Panc1 (cell line): ENCODE data around the gene ST7L.

Source experiments
- CTCF ChIP-seq: fragments of 450-650 bp; IDR thresholded peaks from 2 replicates; pipeline ENCODE4 v1.5.1; 2017; ENCODE audit warnings: mild to moderate bottlenecking
- POLR2AphosphoS5 ChIP-seq: IDR thresholded peaks from 2 replicates; pipeline ENCODE4 v1.6.1; 2012; ENCODE audit warnings: mild to moderate bottlenecking, low read depth, low read length, moderate library complexity
- TF ChIP-seq, protein P1 (sequence below), 2 experiments: IDR thresholded peaks; 2 replicates each; pipeline ENCODE4 v1.6.1; 2011 to 2012; ENCODE audit warnings: low read depth in 2 of 2, control low read depth in 1 of 2, low read length in 1 of 2, mild to moderate bottlenecking in 1 of 2, moderate library complexity in 1 of 2; ENCODE audit not compliant: insufficient read depth in 1 of 2

- TF ChIP-seq CTCF (no peak), POLR2AphosphoS5 (no peak)
- TF ChIP-seq, protein P1, sequence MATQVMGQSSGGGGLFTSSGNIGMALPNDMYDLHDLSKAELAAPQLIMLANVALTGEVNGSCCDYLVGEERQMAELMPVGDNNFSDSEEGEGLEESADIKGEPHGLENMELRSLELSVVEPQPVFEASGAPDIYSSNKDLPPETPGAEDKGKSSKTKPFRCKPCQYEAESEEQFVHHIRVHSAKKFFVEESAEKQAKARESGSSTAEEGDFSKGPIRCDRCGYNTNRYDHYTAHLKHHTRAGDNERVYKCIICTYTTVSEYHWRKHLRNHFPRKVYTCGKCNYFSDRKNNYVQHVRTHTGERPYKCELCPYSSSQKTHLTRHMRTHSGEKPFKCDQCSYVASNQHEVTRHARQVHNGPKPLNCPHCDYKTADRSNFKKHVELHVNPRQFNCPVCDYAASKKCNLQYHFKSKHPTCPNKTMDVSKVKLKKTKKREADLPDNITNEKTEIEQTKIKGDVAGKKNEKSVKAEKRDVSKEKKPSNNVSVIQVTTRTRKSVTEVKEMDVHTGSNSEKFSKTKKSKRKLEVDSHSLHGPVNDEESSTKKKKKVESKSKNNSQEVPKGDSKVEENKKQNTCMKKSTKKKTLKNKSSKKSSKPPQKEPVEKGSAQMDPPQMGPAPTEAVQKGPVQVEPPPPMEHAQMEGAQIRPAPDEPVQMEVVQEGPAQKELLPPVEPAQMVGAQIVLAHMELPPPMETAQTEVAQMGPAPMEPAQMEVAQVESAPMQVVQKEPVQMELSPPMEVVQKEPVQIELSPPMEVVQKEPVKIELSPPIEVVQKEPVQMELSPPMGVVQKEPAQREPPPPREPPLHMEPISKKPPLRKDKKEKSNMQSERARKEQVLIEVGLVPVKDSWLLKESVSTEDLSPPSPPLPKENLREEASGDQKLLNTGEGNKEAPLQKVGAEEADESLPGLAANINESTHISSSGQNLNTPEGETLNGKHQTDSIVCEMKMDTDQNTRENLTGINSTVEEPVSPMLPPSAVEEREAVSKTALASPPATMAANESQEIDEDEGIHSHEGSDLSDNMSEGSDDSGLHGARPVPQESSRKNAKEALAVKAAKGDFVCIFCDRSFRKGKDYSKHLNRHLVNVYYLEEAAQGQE (IDR thresholded peaks at IDR 0.05; ENCODE audit: insufficient read depth in 1 of 2, low read depth in 2 of 2, low read length in 1 of 2) = no peak
Observed at GRCh38 chr1:112510340-112510739, 108.6 kb downstream of the ST7L start.
